CD4-positive, alpha-beta T cell treated with Interleukin-4 for 4 hours (primary cell): Measurements from ENCODE around the gene COL9A3.

Source experiments
- DNase-seq: peaks from one replicate; pipeline ENCODE4 v3.0.0-alpha.2; 2020

COL9A3 gene

GRCh38 chr20:62813588-62813987 is 3.3 kb upstream of the COL9A3 start:
- no peak for DNase-seq

- DNase-seq = no peak
These were observed 2.7 kb upstream of the COL9A3 start for GRCh38 chr20:62814060-62814708.

GRCh38 chr20:62814709-62815065 is 2.2 kb upstream of the COL9A3 start:
- DNase-seq = no peak

- no peak for DNase-seq
These were observed 1.5 kb upstream of the COL9A3 start for GRCh38 chr20:62815066-62815991.

GRCh38 chr20:62816031-62816883 is 593 bp upstream of the COL9A3 start:
- DNase-seq = no peak

- DNase-seq = no peak
These were observed 1.2 kb downstream of the COL9A3 start for GRCh38 chr20:62817975-62818591.

- no peak for DNase-seq
These were observed 2.0 kb downstream of the COL9A3 start for GRCh38 chr20:62818592-62819493.

- DNase-seq = no peak
These were observed 2.8 kb downstream of the COL9A3 start for GRCh38 chr20:62819494-62820174.

GRCh38 chr20:62820208-62820961 is 3.5 kb downstream of the COL9A3 start:
- DNase-seq = no peak

GRCh38 chr20:62820962-62821725 is 4.3 kb downstream of the COL9A3 start:
- DNase-seq = no peak

GRCh38 chr20:62821726-62822210 is 4.9 kb downstream of the COL9A3 start:
- DNase-seq = no peak

- DNase-seq = no peak
These were observed 5.5 kb downstream of the COL9A3 start for GRCh38 chr20:62822239-62822787.

- DNase-seq = peak; percentile 24
These were observed 6.2 kb downstream of the COL9A3 start for GRCh38 chr20:62822788-62823651.

- DNase-seq = no peak
These were observed 7.0 kb downstream of the COL9A3 start for GRCh38 chr20:62823688-62824475.

- peak; percentile 58 for DNase-seq
These were observed 7.9 kb downstream of the COL9A3 start for GRCh38 chr20:62824476-62825332.

GRCh38 chr20:62825333-62825985 is 8.6 kb downstream of the COL9A3 start:
- DNase-seq = no peak
